ENCODE results near the gene TP73. TPM values are rescaled to one million over a fixed set of nuclear protein-coding genes. Genes with fewer than 3 reads are reported as not detected.

TP73 gene
- total RNA-seq, 2 donors from 2014 or later = 5.1 to 15.1 TPM

- intact Hi-C loops (cut with DNase I) = no loop called here
- WGBS = 79% methylated on average over 32 of the region's 32 CpGs
- no peak for DNase-seq (ENCODE audit: low spot score)
Observed at GRCh38 chr1:3729594-3730542, 77.6 kb downstream of the TP73 start.

GRCh38 chr1:3730543-3731247 lies 78.4 kb downstream of the TP73 start:
- no peak overlapping the region for H3K4me3 ChIP-seq
- WGBS = 91% methylated on average over 12 of the region's 25 CpGs

More at GRCh38 chr1:3729594-3730542, 77.6 kb downstream of the TP73 start:
- no peak overlapping the region for H3K4me3 ChIP-seq
- TF ChIP-seq, protein P1, sequence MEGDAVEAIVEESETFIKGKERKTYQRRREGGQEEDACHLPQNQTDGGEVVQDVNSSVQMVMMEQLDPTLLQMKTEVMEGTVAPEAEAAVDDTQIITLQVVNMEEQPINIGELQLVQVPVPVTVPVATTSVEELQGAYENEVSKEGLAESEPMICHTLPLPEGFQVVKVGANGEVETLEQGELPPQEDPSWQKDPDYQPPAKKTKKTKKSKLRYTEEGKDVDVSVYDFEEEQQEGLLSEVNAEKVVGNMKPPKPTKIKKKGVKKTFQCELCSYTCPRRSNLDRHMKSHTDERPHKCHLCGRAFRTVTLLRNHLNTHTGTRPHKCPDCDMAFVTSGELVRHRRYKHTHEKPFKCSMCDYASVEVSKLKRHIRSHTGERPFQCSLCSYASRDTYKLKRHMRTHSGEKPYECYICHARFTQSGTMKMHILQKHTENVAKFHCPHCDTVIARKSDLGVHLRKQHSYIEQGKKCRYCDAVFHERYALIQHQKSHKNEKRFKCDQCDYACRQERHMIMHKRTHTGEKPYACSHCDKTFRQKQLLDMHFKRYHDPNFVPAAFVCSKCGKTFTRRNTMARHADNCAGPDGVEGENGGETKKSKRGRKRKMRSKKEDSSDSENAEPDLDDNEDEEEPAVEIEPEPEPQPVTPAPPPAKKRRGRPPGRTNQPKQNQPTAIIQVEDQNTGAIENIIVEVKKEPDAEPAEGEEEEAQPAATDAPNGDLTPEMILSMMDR (IDR thresholded peaks at IDR 0.05) = no peak
- no peak for TF ChIP-seq POLR2AphosphoS5 (IDR thresholded peaks at IDR 0.05)
- TF ChIP-seq POLR2A (IDR thresholded peaks at IDR 0.05) = no peak
- H3K4me1 ChIP-seq (replicated peaks) = no peaks in the 10 kb centered on the region
- H3K27ac ChIP-seq = no peak overlapping the region
- H3K9me3 ChIP-seq = no peaks in the 10 kb centered on the region
- no peaks in the 10 kb centered on the region for H3K27me3 ChIP-seq (replicated peaks; ENCODE audit: insufficient read depth)
- H3K36me3 ChIP-seq = no peaks in the 10 kb centered on the region

GRCh38 chr1:3731583-3732433 lies 79.5 kb downstream of the TP73 start:
- Histone ChIP-seq H3K27ac (no peak overlapping the region), H3K4me3 (no peak overlapping the region), H3K9me3 (no peaks in the 10 kb centered on the region), H3K4me1 (replicated peaks) (no peaks in the 10 kb centered on the region), H3K36me3 (no peaks in the 10 kb centered on the region), H3K27me3 (replicated peaks; ENCODE audit: insufficient read depth) (no peaks in the 10 kb centered on the region)
- no peak for DNase-seq (ENCODE audit: low spot score)
- TF ChIP-seq, protein P1 (IDR thresholded peaks at IDR 0.05) = no peak
- TF ChIP-seq POLR2A (IDR thresholded peaks at IDR 0.05) (no peak), POLR2AphosphoS5 (IDR thresholded peaks at IDR 0.05) (no peak)
- intact Hi-C loops (cut with DNase I) = no loop called here
- WGBS = 60% methylated on average over 25 of the region's 25 CpGs

More at GRCh38 chr1:3730543-3731247, 78.4 kb downstream of the TP73 start:
- Histone ChIP-seq H3K27ac (no peak overlapping the region), H3K36me3 (no peaks in the 10 kb centered on the region), H3K27me3 (replicated peaks; ENCODE audit: insufficient read depth) (no peaks in the 10 kb centered on the region), H3K9me3 (no peaks in the 10 kb centered on the region), H3K4me1 (replicated peaks) (no peaks in the 10 kb centered on the region)
- TF ChIP-seq POLR2AphosphoS5 (IDR thresholded peaks at IDR 0.05) (no peak), POLR2A (IDR thresholded peaks at IDR 0.05) (no peak)
- TF ChIP-seq, protein P1 (IDR thresholded peaks at IDR 0.05) = no peak
- intact Hi-C loops (cut with DNase I) = no loop called here
- DNase-seq (ENCODE audit: low spot score) = no peak

- H3K27me3 ChIP-seq (replicated peaks; ENCODE audit: insufficient read depth) = no peaks in the 10 kb centered on the region
- TF ChIP-seq, protein P1 (IDR thresholded peaks at IDR 0.05) = no peak
- TF ChIP-seq POLR2AphosphoS5 (IDR thresholded peaks at IDR 0.05) (no peak), POLR2A (IDR thresholded peaks at IDR 0.05) (no peak)
- no peaks in the 10 kb centered on the region for H3K4me1 ChIP-seq (replicated peaks)
- DNase-seq (ENCODE audit: low spot score) = no peak
- intact Hi-C loops (cut with DNase I) = no loop called here
- H3K4me3 ChIP-seq = no peak overlapping the region
- H3K27ac ChIP-seq = no peak overlapping the region
- 69% methylated on average over 35 of the region's 37 CpGs for WGBS
- H3K9me3 ChIP-seq = no peaks in the 10 kb centered on the region
- no peaks in the 10 kb centered on the region for H3K36me3 ChIP-seq
Observed at GRCh38 chr1:3732434-3733093, 80.2 kb downstream of the TP73 start.
